Cardiac fibroblast (primary cell): ENCODE data around the gene LRMDA.

Experiments used
- DNase-seq, 2 donors: peaks; one replicate each; pipeline versions ENCODE4 v3.0.0 to v3.0.0-alpha.2; 2010; ENCODE audit warnings: low read depth in 2 of 2
- H3K4me3 ChIP-seq, 2 donors: replicated peaks in 1 of 2; 1 replicate in 1 of 2; 2 replicates in 1 of 2; pipeline ENCODE4 v1.5.1; 2011; ENCODE audit warnings: low read depth in 2 of 2, low read length in 2 of 2, mild to moderate bottlenecking in 2 of 2, moderate library complexity in 1 of 2
- TF ChIP-seq, protein P1 (sequence below): IDR thresholded peaks from one replicate; pipeline ENCODE4 v1.5.1; 2011; ENCODE audit warnings: low read depth, mild to moderate bottlenecking, low read length, inconsistent platforms

LRMDA gene

DNA sequence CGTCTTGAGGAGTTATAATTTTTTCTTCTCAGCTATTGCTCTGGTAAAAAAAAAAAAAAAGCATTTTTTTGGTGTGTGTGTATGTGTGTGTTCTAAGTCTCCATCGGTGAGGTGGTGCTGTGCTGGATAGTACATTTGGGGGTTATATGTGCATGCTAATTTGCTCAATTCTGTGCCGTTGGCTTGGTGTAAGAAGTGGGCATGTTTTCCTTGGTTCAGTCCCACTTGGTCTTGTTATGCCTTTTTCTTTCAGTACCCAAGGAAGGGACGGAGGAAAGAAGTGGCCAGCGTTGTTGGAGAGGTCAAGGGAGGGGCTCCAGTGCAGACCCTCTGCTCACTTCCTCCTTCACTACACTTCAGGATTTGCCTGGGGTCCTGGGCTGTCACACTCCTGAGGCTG lies 20.4 kb downstream of the LRMDA start:
- TF ChIP-seq, protein P1, sequence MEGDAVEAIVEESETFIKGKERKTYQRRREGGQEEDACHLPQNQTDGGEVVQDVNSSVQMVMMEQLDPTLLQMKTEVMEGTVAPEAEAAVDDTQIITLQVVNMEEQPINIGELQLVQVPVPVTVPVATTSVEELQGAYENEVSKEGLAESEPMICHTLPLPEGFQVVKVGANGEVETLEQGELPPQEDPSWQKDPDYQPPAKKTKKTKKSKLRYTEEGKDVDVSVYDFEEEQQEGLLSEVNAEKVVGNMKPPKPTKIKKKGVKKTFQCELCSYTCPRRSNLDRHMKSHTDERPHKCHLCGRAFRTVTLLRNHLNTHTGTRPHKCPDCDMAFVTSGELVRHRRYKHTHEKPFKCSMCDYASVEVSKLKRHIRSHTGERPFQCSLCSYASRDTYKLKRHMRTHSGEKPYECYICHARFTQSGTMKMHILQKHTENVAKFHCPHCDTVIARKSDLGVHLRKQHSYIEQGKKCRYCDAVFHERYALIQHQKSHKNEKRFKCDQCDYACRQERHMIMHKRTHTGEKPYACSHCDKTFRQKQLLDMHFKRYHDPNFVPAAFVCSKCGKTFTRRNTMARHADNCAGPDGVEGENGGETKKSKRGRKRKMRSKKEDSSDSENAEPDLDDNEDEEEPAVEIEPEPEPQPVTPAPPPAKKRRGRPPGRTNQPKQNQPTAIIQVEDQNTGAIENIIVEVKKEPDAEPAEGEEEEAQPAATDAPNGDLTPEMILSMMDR: no peak
- no peak for DNase-seq
- H3K4me3 ChIP-seq: no peak overlapping the region

- no peak for DNase-seq
- H3K4me3 ChIP-seq: no peak overlapping the region
- TF ChIP-seq, protein P1: no peak
Observed at GRCh38 chr10:75452997-75453396, 21.6 kb downstream of the LRMDA start.

GRCh38 chr10:75456122-75456521 lies 24.7 kb downstream of the LRMDA start:
- TF ChIP-seq, protein P1: no peak
- no peak for DNase-seq
- no peak overlapping the region for H3K4me3 ChIP-seq

DNA sequence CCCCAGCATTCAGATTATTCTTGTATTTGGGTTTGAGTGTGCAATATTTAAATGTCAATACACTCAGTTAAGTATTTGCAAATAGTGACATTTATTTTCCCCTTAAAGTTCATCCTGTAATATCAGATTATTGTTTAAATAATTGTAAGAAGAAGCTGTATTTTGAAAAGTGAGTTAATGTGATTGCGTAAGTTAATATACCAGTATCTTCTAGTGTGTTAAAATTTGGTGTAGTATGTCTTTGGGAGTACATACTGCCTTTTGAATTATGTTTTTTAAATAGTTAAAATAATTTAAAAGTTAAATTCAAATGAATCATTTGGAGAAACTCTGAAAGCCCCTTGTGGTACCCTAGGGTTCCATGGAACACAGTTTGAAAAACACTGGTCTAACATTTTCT lies 28.6 kb downstream of the LRMDA start:
- no peak overlapping the region for H3K4me3 ChIP-seq
- TF ChIP-seq, protein P1: no peak
- no peak for DNase-seq

- H3K4me3 ChIP-seq: no peak overlapping the region
- TF ChIP-seq, protein P1: no peak
- no peak for DNase-seq
Observed at GRCh38 chr10:75461672-75462649, 30.5 kb downstream of the LRMDA start.

DNA sequence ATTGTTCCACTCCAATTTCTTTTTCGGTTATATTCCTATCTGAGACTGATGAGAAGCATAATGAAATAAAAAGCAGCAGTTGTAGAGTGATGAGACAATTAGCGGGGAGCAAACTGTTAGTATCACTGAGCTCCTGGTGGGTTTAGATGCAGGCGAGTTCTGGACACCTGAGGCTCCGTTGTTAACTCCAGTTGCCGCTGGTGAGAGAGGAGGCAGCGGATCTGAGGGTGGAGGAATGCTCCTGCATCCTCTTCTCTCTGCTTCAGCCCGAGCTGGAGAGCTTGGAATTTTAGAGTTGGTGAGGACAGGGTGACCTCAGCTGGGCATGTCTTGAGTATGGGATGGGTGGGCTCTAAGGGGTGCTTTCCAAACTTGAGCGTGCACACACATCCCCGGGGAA lies 31.4 kb downstream of the LRMDA start:
- TF ChIP-seq, protein P1: no peak
- H3K4me3 ChIP-seq: no peak overlapping the region
- no peak for DNase-seq
